Medulla oblongata (tissue), 1 donor: ENCODE measurements around the gene ZBTB7C.

Experiments
- DNase-seq: peaks from one replicate; pipeline ENCODE4 v3.0.0-alpha.2; 2015; ENCODE audit errors: extremely low spot score

The ZBTB7C gene

GRCh38 chr18:48142353-48142752 lies 266.8 kb downstream of the ZBTB7C start:
- DNase-seq: no peak

GRCh38 chr18:48140731-48141130 lies 268.5 kb downstream of the ZBTB7C start:
- no peak for DNase-seq

GRCh38 chr18:48139431-48140347 lies 269.5 kb downstream of the ZBTB7C start:
- DNase-seq: peak; percentile 37

GRCh38 chr18:48138660-48139430 lies 270.3 kb downstream of the ZBTB7C start:
- no peak for DNase-seq

- DNase-seq: no peak
Observed at GRCh38 chr18:48138210-48138609, 271.0 kb downstream of the ZBTB7C start.

GRCh38 chr18:48137374-48138081 lies 271.7 kb downstream of the ZBTB7C start:
- no peak for DNase-seq

- no peak for DNase-seq
Observed at GRCh38 chr18:48136827-48137373, 272.3 kb downstream of the ZBTB7C start.

GRCh38 chr18:48136051-48136826 lies 272.9 kb downstream of the ZBTB7C start:
- DNase-seq: no peak

- no peak for DNase-seq
Observed at GRCh38 chr18:48135436-48135966, 273.7 kb downstream of the ZBTB7C start.

GRCh38 chr18:48134609-48135008 lies 274.6 kb downstream of the ZBTB7C start:
- DNase-seq: no peak

- DNase-seq: peak; percentile 33
Observed at GRCh38 chr18:48133671-48134251, 275.4 kb downstream of the ZBTB7C start.

- no peak for DNase-seq
Observed at GRCh38 chr18:48132797-48133655, 276.2 kb downstream of the ZBTB7C start.

- no peak for DNase-seq
Observed at GRCh38 chr18:48131042-48131441, 278.1 kb downstream of the ZBTB7C start.

- no peak for DNase-seq
Observed at GRCh38 chr18:48129621-48130082, 279.5 kb downstream of the ZBTB7C start.

- no peak for DNase-seq
Observed at GRCh38 chr18:48127606-48128005, 281.6 kb downstream of the ZBTB7C start.

GRCh38 chr18:48126240-48126639 lies 282.9 kb downstream of the ZBTB7C start:
- no peak for DNase-seq

GRCh38 chr18:48125724-48126123 lies 283.5 kb downstream of the ZBTB7C start:
- DNase-seq: no peak

GRCh38 chr18:48124857-48125626 lies 284.1 kb downstream of the ZBTB7C start:
- no peak for DNase-seq

GRCh38 chr18:48123941-48124340 lies 285.2 kb downstream of the ZBTB7C start:
- no peak for DNase-seq
